ENCODE results near the gene ASTN2.
A peak's percentile ranks its signal among the peaks of the same experiment; 100 is the strongest.

The ASTN2 gene

GRCh38 chr9:117368684-117369230 lies 46.1 kb downstream of the ASTN2 start:
- DNase-seq (ENCODE audit: insufficient read length, low spot score) (no peak), FAIRE-seq (no peak)
- TF ChIP-seq POLR2A (IDR thresholded peaks at IDR 0.05; ENCODE audit: low read depth, low read length) = no peak

DNA sequence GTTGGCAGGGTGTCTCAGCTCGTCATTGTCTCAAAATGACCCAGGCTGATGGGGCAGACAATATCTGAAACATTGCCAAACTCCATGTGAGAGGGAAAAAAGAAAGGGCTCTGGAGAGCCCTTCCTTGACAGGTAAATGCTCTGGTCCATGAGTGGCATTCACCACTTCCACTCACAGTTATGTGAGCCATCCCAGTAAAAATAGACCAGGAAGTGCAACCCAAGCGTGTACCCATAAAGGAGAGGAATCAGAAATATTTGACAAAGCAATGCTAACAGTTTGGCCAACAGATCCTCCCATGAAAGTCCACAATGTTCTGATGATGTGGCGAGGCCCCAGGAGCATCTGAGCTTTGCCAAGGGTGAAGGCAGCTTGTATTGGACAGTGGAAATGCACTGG lies 49.4 kb downstream of the ASTN2 start:
- FAIRE-seq (no peak), DNase-seq (ENCODE audit: insufficient read length, low spot score) (no peak)
- TF ChIP-seq POLR2A (IDR thresholded peaks at IDR 0.05; ENCODE audit: low read depth, low read length) = no peak

- FAIRE-seq (no peak), DNase-seq (ENCODE audit: insufficient read length, low spot score) (no peak)
- no peak for TF ChIP-seq POLR2A (IDR thresholded peaks at IDR 0.05; ENCODE audit: low read depth, low read length)
Measured at GRCh38 chr9:117363006-117363405, 51.9 kb downstream of the ASTN2 start.

DNA sequence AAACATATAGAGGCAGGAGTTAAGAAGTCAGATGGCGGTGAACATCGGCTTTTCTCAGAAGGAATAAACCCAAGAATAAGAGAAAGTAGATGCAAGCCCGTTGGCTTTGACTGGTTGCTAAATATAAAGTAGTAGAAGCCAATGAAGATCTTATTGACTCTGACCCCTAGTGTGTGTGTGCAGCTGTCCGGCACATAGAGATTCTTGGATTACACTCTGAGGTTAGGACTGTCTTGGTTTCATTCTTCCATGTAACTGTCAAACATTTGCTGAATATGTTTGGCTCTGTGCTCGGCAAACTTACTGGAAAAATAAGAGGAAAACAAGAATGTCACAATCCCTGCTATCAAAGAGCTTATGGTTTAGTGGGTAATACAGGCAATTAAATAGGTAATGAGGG lies 54.9 kb downstream of the ASTN2 start:
- FAIRE-seq = no peak
- no peak for DNase-seq (ENCODE audit: insufficient read length, low spot score)

GRCh38 chr9:117355542-117355941 lies 59.3 kb downstream of the ASTN2 start:
- TF ChIP-seq POLR2A (IDR thresholded peaks at IDR 0.05; ENCODE audit: low read depth, low read length) = no peak
- no peak for DNase-seq (ENCODE audit: insufficient read length, low spot score)
- FAIRE-seq = no peak

More for the DNA sequence above, 54.9 kb downstream of the ASTN2 start:
- TF ChIP-seq POLR2A (IDR thresholded peaks at IDR 0.05; ENCODE audit: low read depth, low read length) = no peak

DNA sequence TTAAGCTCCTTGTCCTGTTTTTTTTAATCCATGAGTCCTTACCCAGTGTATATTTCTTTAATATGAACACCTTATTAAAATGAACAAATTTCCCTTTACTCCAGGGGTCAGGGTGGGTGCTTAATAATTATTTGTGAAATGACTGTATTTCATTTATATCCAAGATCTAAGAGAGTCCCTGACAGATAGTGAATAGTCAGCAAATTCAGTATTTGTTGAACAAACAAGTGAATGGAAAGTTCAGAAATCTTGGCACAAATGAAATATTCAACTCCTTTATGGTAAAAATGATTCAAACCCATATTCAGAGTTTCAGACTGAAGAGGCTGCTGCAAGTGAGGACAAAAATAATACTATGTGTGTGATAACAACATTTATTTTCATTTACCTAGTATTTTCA lies 59.9 kb downstream of the ASTN2 start:
- TF ChIP-seq POLR2A (IDR thresholded peaks at IDR 0.05; ENCODE audit: low read depth, low read length) = no peak
- no peak for DNase-seq (ENCODE audit: insufficient read length, low spot score)
- FAIRE-seq = no peak

DNA sequence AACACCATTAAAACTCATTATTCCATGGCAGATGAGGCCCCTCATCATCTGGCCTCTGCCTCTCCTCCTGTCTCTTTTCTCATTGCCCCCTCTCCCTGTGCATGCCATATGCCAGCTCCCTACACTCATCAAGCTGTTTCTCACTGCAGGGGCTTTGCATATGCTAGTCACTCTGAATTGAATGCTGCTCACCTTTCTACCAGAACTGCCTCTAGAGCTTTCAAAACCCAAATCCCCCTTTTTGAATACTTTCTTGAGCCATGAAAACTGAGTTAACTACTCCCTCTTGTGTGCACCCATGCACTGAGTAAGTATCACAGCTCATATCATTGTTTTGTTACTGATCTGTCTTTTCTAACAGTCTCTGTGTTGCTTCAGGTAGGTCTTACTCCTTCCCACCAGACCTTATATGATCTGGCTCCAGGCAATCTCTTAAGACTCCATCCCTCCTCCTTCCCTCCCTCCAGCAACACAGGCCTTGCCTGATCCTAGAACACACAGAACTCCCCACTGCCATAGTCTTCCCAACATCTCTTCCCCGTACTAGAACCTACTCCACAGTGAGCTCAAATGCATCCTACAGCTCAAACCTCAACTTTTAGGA lies 60.5 kb downstream of the ASTN2 start:
- FAIRE-seq = no peak
- TF ChIP-seq POLR2A (IDR thresholded peaks at IDR 0.05; ENCODE audit: low read depth, low read length) = no peak
- DNase-seq (ENCODE audit: insufficient read length, low spot score) = no peak

DNA sequence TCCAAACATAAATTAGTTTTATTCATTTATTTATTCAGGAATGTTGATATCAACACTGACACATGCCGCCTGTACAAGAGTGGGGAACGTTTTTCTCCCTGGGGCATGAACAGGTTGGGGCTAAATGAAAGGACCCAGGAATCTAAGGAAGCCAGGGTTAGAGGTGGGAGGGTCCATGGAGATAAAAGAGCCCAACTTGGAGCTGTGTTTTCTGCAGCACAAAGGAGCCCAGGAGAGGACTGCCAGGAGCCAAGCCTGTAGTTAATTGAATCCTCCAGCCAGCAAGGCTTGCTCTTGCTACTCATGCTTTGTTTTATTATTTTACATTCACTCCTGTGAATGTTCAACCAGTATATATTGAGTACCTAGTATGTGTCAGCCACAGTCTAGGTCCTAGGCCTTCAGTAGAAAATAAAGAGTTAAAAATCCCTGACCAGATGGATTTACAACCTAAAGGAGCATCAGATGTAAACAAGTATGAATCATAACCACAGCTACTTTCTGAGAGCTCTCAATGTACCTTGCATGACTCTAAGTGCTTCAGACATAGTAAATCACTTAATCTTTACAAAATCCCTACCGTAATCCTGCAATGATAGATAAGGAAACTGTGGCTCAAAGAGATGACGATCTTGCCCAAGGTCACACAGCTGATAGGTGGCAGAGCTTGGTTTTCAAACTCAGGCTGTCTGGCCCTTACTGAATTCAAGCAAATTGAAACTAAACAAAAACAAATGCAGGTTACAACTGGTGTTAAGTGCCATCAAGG lies 69.8 kb downstream of the ASTN2 start:
- DNase-seq (ENCODE audit: insufficient read length, low spot score) (no peak), FAIRE-seq (no peak)
- no peak for TF ChIP-seq POLR2A (IDR thresholded peaks at IDR 0.05; ENCODE audit: low read depth, low read length)

DNA sequence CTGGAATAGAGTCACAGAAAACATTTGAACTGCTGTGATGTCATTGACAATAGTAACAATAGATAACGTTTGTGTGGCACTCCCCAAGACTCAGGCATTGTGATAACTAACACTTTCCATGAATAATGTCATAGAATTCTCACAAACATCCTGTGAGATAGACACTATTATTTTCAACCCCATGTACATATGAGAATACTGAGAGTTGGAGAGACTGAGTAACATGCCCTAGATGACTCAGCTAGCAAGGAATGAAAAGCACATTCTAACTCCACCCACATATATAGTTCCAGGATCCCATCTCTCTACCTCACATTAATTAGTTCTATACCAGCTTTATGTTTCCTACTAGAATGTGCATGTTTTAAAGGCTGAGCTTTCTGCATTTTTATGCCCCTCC lies 71.4 kb downstream of the ASTN2 start:
- TF ChIP-seq POLR2A (IDR thresholded peaks at IDR 0.05; ENCODE audit: low read depth, low read length) = no peak
- no peak for DNase-seq (ENCODE audit: insufficient read length, low spot score)
- FAIRE-seq = peak; percentile 74

GRCh38 chr9:117341151-117341550 lies 73.7 kb downstream of the ASTN2 start:
- FAIRE-seq = no peak

DNA sequence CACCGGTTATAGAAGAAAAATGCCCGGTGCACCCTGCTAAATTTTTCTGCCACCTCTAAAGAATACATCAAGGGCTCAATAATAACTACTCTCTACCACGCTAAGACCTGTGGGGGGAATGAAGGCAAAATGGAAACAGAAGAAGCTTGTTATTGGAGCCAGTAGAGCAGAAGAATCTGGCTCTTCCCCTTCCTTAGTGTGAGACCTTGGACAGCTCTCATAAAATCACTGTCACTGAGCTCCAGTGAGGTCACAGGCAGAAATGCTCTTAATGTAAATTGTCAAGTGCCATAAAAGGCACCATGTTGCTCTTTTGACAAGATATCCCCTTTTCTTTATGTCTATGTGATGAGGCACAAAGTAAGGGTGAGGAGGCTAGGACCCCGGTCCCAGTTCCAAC lies 74.4 kb downstream of the ASTN2 start:
- no peak for TF ChIP-seq POLR2A (IDR thresholded peaks at IDR 0.05; ENCODE audit: low read depth, low read length)
- FAIRE-seq = no peak

More at GRCh38 chr9:117341151-117341550, 73.7 kb downstream of the ASTN2 start:
- no peak for TF ChIP-seq POLR2A (IDR thresholded peaks at IDR 0.05; ENCODE audit: low read depth, low read length)
- DNase-seq (ENCODE audit: insufficient read length, low spot score) = no peak

GRCh38 chr9:117335837-117336433 lies 78.9 kb downstream of the ASTN2 start:
- DNase-seq (ENCODE audit: insufficient read length, low spot score) = no peak
- no peak for TF ChIP-seq POLR2A (IDR thresholded peaks at IDR 0.05; ENCODE audit: low read depth, low read length)
- no peak for FAIRE-seq

More for the DNA sequence above, 74.4 kb downstream of the ASTN2 start:
- no peak for DNase-seq (ENCODE audit: insufficient read length, low spot score)

- no peak for TF ChIP-seq POLR2A (IDR thresholded peaks at IDR 0.05; ENCODE audit: low read depth, low read length)
- DNase-seq (ENCODE audit: insufficient read length, low spot score) = no peak
- FAIRE-seq = no peak
Measured at GRCh38 chr9:117334101-117334500, 80.8 kb downstream of the ASTN2 start.

DNA sequence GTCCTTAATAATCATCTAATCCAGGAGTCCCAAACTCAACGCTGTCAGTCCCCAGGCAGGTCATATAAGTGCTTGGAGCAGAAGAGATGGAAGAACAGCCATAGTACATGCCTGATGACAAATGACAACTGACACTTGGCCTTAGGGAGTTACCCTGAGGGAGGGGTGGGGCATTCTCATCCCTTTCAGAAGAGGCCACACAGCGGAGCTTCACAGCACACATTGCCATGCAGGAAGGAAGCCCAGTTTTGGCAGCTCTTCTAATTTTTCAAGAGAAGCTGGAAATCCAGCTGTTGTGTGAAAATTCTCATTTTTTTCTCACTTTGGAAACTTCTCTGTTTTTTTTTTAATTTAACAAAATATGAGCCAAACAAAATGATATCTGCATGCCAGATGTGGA lies 89.0 kb downstream of the ASTN2 start:
- TF ChIP-seq POLR2A (IDR thresholded peaks at IDR 0.05; ENCODE audit: low read depth, low read length) = no peak
- DNase-seq (ENCODE audit: insufficient read length, low spot score) (no peak), FAIRE-seq (no peak)
